K562 (cell line): Measurements from ENCODE around the gene FAM174C.

ENCODE experiments used
- ETV5 ChIP-seq: sonication (generic); formaldehyde crosslinking; IDR thresholded peaks from 2 replicates; pipeline ENCODE4 v1.4.0; 2020; ENCODE audit warnings: low read depth, mild to moderate bottlenecking, missing genetic modification reagents
- EZH2 ChIP-seq: IDR thresholded peaks from 2 replicates; pipeline ENCODE4 v1.6.1; 2012; ENCODE audit warnings: low read depth, mild to moderate bottlenecking, inconsistent platforms, low read length, borderline replicate concordance
- HIVEP1 ChIP-seq: fragments of 250-450 bp; sonication (Bioruptor Pico); IDR thresholded peaks from 2 replicates; pipeline ENCODE4 v1.4.0; 2020; ENCODE audit warnings: mild to moderate bottlenecking
- MEF2D ChIP-seq: conservative IDR thresholded peaks from 2 replicates; pipeline ENCODE4 v1.6.1; 2016; ENCODE audit warnings: low read depth, missing genetic modification characterization, missing compliant biosample characterization
- POLR2A ChIP-seq: fragments of 450-650 bp; conservative IDR thresholded peaks from 2 replicates; pipeline ENCODE4 v1.6.1; 2016
- SP1 ChIP-seq: sonication (generic); formaldehyde crosslinking; IDR thresholded peaks from 2 replicates; pipeline ENCODE4 v1.8.1; 2022; ENCODE audit warnings: mild to moderate bottlenecking, missing genetic modification reagents
- TAF1 ChIP-seq: IDR thresholded peaks from 2 replicates; pipeline ENCODE4 v1.6.1; 2011; ENCODE audit warnings: mild to moderate bottlenecking, low read length, moderate library complexity; ENCODE audit not compliant: insufficient read depth, control insufficient read depth, severe bottlenecking; ENCODE audit errors: extremely low read depth
- TOE1 ChIP-seq, 2 experiments: fragments of 450-650 bp in 1 of 2; sonication (generic) in 1 of 2; formaldehyde crosslinking in 1 of 2; IDR thresholded peaks; 2 replicates each; pipeline versions ENCODE4 v1.7.1 to v1.8.0; 2016 to 2022; ENCODE audit warnings: borderline replicate concordance in 2 of 2, mild to moderate bottlenecking in 2 of 2, antibody characterized with exemption in 1 of 2, inconsistent platforms in 1 of 2, low read depth in 1 of 2, missing genetic modification reagents in 1 of 2, moderate library complexity in 1 of 2
- ZNF274 ChIP-seq: IDR thresholded peaks from 2 replicates; pipeline ENCODE4 v1.6.1; 2011; ENCODE audit warnings: low read depth, mild to moderate bottlenecking, low read length, moderate library complexity, borderline replicate concordance
- TF ChIP-seq, protein P1 (sequence below), 2 experiments: fragments of 450-650 bp in 1 of 2; sonication (generic) in 1 of 2; formaldehyde crosslinking in 1 of 2; IDR thresholded peaks; 2 replicates each; pipeline versions ENCODE4 v1.7.1 to v1.9.0; 2016 to 2022; ENCODE audit warnings: inconsistent platforms in 1 of 2, mild to moderate bottlenecking in 1 of 2, missing genetic modification reagents in 1 of 2

DNA sequence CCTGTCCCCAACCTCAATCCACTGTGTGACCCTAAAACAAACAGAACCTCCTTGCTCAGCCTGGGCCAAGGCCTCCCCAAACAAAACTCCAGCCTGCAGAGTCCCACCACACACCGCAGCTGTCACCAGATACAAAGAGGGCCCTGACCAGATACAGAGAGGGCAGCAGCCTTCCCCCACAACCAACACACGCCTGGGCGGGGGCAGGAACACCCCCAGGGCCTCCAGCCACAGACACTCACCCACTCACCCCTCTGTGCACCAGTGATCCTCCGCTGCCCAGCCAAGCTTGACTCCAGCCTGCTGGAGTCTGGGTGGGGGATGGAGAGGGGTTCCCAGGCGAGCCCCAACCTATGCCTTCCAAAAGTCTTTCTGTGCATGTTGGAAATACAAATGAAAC, 12.1 kb upstream of the FAM174C start:
- TF ChIP-seq MEF2D (tag) (no peak), EZH2 (no peak), ZNF274 (no peak), POLR2A (no peak), TAF1 (no peak), ETV5 (no peak), SP1 (CRISPR knock-in tag) (no peak), TOE1 (IDR thresholded peaks at IDR 0.05; ENCODE audit: borderline replicate concordance) (no peak), TOE1 (CRISPR knock-in tag; IDR thresholded peaks at IDR 0.05; ENCODE audit: borderline replicate concordance, low read depth) (no peak), HIVEP1 (CRISPR knock-in tag) (no peak)
- TF ChIP-seq, protein P1, sequence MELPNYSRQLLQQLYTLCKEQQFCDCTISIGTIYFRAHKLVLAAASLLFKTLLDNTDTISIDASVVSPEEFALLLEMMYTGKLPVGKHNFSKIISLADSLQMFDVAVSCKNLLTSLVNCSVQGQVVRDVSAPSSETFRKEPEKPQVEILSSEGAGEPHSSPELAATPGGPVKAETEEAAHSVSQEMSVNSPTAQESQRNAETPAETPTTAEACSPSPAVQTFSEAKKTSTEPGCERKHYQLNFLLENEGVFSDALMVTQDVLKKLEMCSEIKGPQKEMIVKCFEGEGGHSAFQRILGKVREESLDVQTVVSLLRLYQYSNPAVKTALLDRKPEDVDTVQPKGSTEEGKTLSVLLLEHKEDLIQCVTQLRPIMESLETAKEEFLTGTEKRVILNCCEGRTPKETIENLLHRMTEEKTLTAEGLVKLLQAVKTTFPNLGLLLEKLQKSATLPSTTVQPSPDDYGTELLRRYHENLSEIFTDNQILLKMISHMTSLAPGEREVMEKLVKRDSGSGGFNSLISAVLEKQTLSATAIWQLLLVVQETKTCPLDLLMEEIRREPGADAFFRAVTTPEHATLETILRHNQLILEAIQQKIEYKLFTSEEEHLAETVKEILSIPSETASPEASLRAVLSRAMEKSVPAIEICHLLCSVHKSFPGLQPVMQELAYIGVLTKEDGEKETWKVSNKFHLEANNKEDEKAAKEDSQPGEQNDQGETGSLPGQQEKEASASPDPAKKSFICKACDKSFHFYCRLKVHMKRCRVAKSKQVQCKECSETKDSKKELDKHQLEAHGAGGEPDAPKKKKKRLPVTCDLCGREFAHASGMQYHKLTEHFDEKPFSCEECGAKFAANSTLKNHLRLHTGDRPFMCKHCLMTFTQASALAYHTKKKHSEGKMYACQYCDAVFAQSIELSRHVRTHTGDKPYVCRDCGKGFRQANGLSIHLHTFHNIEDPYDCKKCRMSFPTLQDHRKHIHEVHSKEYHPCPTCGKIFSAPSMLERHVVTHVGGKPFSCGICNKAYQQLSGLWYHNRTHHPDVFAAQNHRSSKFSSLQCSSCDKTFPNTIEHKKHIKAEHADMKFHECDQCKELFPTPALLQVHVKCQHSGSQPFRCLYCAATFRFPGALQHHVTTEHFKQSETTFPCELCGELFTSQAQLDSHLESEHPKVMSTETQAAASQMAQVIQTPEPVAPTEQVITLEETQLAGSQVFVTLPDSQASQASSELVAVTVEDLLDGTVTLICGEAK (IDR thresholded peaks at IDR 0.05) = no peak
- TF ChIP-seq, protein P1 (CRISPR knock-in tag; IDR thresholded peaks at IDR 0.05) = no peak
